ENCODE measurements around the gene TRIM13.
"Not testable (repeated sequence)": the region's sequence is repeated elsewhere in the genome, so short reads cannot be mapped to it uniquely, and the experiment has no call there.

TRIM13 gene

DNA sequence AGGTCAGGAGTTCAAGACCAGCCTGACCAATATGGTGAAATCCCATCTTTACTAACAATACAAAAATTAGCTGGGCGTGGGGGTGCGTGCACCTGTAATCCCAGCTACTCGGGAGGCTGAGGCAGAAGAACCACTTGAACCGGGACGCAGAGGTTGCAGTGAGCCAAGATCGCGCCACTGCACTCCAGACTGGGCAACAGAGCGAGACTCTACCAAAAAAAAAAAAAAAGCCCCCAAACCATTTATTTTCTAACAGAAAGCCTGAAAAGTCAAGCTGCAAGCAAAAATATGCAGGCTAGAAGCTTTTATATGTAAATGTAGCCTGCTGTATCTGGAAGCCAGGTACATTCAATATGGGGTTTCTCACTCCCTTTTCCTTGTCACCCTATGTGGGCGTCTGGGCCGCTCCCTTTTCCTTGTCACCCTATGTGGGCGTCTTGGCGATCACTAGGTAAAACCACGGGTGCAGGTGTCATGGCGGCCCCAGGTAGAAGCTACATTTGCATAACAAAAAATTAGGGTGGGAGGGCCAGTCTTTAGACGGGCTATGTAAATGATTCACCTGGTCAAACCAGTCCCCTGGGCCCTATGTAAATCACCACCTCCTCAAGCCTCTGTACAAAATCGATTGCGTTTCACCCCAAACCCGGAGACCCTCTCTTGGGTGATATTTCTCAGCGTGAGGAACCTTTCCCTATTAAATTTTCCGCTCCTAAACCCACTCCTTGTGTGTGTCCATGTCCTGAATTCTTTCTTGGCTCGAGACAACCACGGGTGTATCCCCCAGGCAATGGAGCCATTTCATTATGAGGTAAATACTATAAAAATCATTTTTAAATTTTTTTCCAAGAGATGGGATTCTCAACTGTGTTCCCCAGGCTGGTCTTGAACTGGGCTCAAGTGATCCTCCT is 2.1 kb downstream of the TRIM13 start:
- no peak for DNase-seq

DNA sequence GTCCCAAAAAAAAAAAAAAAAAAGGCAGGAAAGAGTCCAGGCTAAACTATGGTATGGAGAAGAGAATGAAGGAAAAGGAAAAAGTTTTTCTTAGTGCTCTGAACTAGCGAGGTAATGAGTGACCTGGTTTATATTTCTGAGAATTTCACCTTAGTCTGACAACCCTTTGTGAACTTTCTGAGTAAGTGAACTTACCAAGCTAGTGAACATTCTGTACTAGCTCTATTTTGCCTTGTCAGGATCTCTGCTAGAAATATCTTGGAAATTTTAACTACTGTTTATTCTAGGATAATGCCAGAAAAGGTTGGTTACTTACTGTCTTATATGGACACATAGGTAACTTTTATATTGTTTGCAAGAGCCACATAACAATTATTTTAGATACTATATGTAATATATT is 4.4 kb downstream of the TRIM13 start:
- DNase-seq: no peak

DNA sequence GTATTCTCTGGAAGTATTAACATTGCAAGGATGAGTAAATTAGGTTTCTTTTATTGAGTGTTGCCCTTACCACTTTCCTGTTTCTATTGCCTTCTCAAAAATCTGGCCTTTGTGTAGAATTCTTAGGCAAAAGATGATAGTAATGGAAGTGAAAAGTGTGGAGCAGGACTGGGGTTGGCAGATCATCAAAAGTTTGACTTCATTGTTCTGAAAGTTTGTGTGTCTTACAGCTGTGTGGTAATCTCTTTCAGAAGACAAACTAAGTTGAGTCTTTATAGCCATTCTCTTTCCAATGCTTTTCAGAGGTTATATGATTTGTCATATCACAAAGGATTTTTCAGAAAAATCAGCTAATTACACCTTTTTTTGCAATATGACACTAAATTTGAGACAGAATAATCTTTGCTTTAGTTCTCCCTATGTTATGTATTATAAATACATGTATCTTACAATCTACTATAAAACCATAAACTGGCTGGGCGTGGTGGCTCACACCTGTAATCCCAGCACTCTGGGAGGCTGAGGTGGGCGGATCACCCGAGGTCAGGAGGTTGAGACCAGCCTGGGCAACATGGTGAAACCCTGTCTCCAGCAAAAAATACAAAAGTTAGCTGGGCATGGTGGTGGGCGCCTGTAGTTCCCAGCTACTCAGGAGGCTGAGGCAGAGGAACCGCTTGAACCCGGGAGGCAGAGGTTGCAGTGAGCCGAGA is 9.7 kb downstream of the TRIM13 start:
- no peak for DNase-seq

DNA sequence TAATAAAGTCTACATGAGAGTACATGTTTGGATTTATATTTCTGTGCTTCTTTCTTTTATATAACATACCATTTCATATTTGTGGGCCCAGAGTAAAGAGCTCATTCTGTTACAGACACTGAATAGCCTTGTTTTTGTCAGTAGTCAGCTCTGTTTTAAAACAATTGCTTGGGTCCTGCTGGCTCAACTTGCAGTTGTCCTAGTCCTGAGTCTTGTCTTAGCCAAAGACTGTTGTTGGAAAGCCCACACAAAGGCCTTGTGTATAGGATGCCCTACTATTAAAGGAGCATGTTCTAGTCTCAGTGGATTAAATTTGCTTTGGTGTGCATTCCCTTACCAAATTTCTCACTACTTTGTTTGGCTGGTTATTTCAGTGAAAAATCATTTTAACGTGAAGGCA is 14.6 kb downstream of the TRIM13 start:
- no peak for DNase-seq

DNA sequence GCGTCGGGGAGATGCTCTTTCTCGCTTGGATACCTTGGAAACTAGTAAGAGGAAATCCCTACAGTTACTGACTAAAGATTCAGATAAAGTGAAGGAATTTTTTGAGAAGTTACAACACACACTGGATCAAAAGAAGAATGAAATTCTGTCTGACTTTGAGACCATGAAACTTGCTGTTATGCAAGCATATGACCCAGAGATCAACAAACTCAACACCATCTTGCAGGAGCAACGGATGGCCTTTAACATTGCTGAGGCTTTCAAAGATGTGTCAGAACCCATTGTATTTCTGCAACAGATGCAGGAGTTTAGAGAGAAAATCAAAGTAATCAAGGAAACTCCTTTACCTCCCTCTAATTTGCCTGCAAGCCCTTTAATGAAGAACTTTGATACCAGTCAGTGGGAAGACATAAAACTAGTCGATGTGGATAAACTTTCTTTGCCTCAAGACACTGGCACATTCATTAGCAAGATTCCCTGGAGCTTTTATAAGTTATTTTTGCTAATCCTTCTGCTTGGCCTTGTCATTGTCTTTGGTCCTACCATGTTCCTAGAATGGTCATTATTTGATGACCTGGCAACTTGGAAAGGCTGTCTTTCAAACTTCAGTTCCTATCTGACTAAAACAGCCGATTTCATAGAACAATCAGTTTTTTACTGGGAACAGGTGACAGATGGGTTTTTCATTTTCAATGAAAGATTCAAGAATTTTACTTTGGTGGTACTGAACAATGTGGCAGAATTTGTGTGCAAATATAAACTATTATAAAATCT is 15.7 kb downstream of the TRIM13 start:
- no peak for DNase-seq

DNA sequence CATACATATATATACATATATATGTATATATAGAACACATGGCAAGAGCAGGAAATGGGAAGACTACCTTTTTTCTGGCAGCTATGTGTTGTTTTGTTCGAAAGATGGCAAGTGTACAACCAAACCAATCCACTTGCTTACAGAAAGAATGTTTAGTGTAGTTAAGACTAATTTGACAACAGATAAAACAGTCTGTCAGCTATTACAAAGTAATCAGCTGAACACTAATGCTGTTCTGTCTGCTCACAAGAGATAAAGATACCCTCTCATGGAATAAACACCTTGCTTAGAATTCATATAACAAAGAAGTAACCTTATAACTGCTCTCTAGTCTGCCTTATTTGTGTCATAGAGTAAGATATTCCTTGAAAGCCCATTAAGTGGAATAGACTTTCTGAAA is 17.5 kb downstream of the TRIM13 start:
- DNase-seq: no peak

DNA sequence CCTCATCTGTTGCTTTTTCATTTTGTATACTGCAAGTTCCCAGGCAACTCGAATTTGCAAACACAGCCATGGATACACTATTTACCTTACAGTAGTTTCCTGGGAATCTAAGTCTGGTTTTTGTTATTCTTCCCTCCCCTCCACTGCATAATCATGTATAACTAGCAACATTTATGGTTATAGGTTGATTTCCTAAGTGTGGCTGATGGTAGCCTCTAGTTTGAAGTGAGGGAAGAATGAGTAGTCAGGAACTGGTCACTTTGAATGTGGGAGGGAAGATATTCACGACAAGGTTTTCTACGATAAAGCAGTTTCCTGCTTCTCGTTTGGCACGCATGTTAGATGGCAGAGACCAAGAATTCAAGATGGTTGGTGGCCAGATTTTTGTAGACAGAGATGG is 18.4 kb downstream of the TRIM13 start, which contains the start of gene KCNRG:
KCNRG (plus strand) TSS at position 187 of the 400 bp plus-strand sequence; CDS start at position 237, 50 bp downstream.
- DNase-seq: no peak

DNA sequence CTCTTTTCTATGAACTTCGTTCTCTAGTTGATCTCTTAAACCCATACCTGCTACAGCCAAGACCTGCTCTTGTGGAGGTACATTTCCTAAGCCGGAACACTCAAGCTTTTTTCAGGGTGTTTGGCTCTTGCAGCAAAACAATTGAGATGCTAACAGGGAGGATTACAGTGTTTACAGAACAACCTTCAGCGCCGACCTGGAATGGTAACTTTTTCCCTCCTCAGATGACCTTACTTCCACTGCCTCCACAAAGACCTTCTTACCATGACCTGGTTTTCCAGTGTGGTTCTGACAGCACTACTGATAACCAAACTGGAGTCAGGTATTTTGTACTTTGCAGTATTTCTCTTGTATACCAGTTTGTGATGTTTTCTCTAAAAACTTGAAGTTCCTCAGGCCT is 18.9 kb downstream of the TRIM13 start:
- DNase-seq: no peak

DNA sequence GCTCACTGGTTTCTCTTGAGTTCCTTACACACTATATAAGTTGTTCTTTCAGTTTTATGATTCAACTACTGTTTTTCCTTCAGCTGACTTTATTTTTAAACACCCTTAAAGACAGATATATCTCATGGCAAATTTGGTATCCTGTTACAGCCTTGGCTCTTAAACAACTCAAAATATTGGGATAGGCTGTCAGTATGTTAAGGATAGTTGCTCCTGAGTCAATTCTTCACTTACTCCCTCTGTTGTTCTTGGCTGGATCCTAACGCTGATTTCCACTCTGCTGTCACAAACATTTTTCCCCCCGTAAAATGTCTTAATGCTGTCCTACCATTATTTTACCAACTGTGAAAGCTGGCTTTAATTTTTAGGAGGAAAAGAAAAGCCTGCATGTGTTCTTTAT is 19.6 kb downstream of the TRIM13 start:
- no peak for DNase-seq

DNA sequence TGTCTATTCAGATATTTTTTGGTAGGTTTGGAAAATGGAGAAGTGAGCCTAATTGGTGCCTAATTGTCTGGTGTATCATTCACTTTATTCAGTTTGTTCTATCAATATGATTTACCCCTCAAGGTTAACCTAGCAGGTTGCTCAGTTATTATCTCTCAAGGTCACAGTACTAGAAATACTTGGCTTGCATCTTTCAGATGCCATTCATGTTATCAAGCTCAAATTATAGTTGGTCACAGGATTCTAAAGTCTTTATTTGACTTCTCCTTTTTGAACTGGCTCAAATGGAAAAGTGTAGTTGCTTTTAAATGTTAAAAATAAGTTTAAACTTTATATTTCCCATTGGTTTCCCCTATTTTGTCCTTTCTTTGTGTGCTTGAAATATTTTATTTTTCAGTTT is 21.0 kb downstream of the TRIM13 start:
- no peak for DNase-seq

DNA sequence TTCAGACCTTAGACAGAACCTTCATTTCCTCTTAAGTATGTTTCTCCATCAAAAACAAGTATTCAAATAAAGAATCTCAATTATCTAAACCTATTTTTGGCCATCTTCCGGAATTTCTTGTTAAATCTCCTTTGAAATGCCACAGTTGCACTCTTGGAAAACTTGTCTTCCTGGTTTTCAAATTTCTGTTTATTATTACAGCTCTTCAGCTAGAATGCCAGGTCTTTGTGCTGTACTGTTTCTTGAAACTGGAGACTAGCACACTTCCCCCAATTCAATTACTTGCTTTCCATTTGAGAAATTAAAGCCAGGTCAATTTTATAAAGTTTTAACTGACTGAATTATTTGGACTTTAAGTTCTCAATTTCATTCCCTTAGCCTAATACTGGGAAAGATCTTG is 28.6 kb downstream of the TRIM13 start:
- no peak for DNase-seq

DNA sequence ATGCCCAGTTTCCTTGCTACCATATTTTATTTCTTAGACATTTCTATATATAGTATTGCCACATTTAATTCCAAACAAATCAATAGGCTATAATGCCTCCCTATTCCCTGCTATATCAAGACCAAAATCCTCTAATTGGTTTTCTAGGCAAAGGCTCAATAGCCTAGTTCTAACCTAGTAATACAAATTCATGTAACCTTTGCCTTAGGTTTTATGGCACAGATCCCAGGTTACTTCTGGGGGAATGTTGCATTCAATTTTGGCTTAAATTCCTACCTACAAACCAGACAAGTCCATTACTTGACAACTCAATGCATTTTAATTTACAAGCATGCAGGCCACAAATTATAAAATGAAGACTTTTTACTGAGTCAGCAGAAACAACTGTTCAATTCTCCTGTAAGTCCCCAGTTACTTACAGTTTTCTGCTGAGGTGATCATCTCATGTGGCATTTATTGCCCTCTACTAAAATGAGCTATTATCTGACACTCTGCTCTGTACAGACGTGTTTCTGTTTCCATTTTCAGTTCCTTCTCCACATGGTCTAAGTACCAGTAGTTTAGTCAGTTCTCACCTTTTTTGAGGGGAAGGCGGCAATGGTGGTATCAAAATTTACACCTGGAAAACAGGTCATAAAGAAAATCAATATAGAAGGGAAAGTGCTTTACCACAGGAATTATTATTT is 30.1 kb downstream of the TRIM13 start:
- DNase-seq: no peak

DNA sequence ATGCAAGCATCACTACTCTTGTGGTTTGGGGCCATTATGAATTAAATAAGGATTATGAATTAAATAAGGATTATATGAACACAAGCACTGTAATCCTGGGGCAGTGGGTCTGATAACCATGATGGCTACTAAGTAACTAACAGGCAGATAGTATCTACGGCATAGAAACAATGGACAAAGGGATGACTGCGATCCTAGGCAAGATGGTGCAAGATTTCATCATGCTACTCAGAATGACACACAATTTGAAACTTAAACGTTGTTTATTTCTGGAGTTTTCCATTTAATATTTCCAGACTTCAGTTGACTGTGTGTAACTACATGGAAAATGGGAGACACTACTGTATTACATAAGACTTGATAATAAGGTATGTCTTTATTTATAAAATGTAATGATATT is 33.5 kb downstream of the TRIM13 start:
- DNase-seq: no peak

DNA sequence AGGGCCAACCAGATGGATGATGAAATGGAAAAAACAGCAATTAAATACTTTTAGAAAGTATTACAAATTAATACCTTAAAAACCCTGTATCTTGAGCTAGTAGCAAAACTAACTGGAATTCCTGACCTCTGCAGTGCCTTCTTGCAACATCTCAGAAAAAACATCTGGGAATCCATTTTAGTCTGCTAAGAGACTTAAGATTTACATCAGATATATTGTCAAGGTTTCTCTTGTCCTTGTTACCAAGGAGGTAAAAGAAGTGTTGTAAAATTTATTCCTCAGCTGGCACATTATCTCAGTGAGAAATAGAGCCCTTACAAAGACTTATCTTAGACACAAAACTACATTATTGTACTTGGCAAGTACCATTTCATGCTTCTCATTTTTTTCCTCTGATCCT is 36.9 kb downstream of the TRIM13 start:
- no peak for DNase-seq

DNA sequence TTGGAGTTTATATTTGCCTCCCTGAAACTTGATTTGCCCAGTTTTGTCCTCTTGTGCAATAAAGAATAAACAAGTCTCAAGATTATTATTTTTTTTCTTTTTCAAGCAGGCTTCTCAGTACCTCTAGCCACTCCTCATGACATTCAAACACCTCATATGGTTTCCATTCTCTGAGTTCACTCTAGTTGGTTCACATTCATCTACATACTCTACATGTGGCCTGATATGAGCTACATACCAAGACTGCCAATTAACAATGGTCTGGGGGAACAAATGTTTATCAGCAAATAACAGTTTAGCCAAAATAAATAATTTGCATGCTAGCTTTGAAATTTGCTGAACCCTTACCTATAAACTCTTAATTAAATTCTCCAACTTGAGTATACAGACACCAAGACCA is 40.9 kb downstream of the TRIM13 start:
- no peak for DNase-seq

DNA sequence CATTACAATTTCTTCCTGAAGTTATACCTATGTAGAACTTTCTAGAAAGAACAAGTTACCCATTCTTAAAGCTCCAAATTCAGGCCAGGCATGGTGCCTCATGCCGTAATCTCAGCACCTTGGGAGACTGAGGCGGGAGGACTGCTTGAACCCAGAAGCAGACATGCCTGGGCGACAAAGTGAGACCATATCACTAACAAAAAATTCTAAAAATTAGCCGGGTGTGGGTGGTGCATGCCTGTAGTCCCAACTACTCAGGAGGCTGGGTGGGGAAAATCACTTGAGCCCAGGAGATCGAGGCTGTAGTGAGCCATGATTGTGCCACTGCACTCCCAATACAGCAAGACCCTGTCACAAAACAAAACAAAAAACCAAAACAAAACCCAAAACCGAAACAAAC is 41.4 kb downstream of the TRIM13 start:
- DNase-seq: no peak

DNA sequence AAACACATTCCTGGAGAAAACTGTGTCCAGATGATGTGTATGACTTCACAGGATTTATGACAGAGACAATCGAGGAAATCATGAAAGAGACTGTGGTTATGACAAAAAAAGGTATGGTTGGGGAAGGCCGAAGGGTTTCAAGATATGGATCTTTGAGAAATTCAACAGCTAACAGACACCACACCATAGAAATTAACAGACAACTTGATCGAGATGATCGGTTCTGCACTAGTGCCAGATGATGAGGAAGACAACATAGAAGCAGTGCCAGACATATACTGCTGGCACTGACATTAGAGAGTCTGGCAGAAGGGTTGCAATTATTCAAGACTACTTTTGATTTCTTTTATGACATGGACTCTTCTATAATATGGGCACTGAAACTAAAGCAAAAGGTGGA is 55.6 kb downstream of the TRIM13 start:
- DNase-seq: no peak

DNA sequence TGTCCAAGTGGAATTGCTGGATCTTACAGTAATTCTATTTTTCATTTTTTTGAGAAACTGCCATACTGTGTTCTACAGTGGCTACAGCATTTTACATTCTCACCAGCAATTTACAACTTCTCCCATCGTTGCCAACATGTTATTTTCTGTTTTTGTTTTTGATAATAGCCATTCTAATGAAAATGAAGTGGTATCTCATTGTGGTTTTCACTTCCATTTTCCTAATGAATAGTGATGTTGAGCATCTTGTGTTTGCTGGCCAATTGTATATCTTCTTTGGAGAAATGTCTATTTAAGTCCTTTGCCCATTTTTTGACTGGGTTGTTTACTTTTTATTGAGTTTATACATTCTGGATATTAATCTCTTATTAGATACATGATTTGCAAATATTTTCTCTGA is 57.0 kb downstream of the TRIM13 start:
- no peak for DNase-seq

DNA sequence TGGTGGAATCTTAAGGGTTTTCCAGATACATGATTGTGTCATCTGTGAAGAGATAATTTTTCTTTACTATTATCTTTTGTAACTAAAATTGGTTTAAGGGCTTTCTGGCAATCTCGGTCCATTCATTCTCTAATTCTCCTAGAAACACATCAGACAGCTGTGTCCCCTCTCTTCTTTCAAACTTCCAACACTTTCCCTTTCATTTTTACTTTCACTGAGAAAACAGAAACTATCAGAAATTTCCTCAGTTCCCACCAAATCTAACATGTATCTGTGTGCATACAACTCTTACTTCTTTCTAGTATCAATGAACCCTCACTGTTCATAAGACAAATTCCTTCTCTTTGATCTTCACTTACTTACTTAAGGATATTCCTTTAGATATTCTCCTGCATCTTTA is 58.6 kb downstream of the TRIM13 start:
- no peak for DNase-seq

DNA sequence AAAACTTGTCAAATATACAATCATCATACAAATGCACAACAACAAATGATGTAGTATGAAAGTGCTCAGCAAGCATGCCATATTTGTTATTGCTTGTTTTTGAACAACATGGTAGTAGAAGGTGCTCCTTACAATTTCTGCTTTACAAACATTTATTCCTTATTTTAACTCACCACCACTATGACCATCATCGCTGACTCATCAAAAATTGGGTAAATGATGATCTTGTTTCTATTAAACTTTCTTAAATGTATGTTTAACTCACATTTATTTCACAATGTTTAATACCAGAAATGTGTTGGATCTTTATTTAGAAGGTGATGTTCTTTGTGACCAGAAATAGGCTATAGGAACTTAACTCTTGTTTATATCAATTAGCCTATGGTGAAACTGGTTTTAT is 63.9 kb downstream of the TRIM13 start:
- DNase-seq: no peak

DNA sequence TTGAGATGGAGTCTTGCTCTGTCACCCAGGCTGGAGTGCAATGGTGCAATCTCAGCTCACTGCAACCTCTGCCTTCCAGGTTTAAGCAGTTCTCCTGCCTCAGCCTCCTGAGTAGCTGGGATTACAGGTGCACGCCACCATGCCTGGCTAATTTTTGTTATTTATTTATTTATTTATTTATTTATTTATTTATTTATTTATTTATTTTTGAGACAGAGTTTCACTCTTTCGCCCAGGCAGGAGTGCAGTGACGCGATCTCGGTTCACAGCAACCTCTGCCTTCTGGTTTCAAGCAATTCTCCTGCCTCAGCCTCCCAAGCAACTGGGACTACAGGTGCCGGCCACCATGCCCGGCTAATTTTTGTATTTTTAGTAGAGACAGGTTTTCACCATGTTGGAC is 65.5 kb downstream of the TRIM13 start:
- DNase-seq: not testable (repeated sequence)

DNA sequence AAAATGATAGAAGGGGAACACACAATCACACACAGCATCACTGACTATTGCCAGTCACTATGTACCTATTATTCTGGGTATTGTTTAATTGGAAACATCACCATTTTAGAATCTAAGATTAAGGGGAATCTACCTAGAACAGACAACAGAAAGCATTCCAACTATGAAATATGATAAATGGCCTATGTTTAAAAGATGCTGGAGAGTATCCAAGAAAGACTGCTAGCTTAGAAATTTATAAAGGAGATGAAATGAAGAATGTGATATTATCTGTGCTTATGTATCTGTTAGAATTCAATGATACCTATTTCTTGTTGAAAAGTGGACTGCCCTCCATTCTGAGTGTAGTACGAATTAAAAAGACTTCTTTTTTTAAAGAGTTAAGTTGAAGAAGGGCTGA is 68.9 kb downstream of the TRIM13 start:
- no peak for DNase-seq
